NCI-H526 (cell line): ENCODE data around the gene NXNL1.

ENCODE experiments used
- DNase-seq, 2 experiments: peaks; one replicate each; lab custom pipeline; 2025; lab: John Stamatoyannopoulos, UW

NXNL1 gene

GRCh38 chr19:17419621-17420474, 40.9 kb downstream of the NXNL1 start, which contains the start of gene MVB12A:
Gene MVB12A, plus strand, starts transcription at chr19:17420047. Its CDS starts 89 bp downstream, at chr19:17420136.
- peak; percentile 91 to 96 for DNase-seq

- no peak for DNase-seq
Observed at GRCh38 chr19:17419154-17419620, 41.5 kb downstream of the NXNL1 start.

- no peak for DNase-seq
Observed at GRCh38 chr19:17418710-17419109, 42.0 kb downstream of the NXNL1 start.

GRCh38 chr19:17415121-17415520, 45.6 kb downstream of the NXNL1 start:
- DNase-seq: no peak

- DNase-seq: no peak
Observed at GRCh38 chr19:17414097-17414496, 46.6 kb downstream of the NXNL1 start.

- no peak for DNase-seq
Observed at GRCh38 chr19:17411801-17412200, 48.9 kb downstream of the NXNL1 start.

GRCh38 chr19:17409990-17410389, 50.7 kb downstream of the NXNL1 start:
- DNase-seq: no peak

- DNase-seq: peak in 1 of 2 experiments; percentile 10
Observed at GRCh38 chr19:17406887-17407196, 53.9 kb downstream of the NXNL1 start.

GRCh38 chr19:17406046-17406886, 54.5 kb downstream of the NXNL1 start:
- DNase-seq: no peak
